K562 (cell line): ENCODE data around the gene KXD1. TPM values are rescaled to one million over a fixed set of nuclear protein-coding genes. Genes with fewer than 3 reads are reported as not detected.

ENCODE experiments used
- ATAC-seq: fragments of 200-7000 bp; cut with Tn5 transposase; 3 replicates; pipeline ENCODE4 v1.9.1; 2020; ENCODE audit warnings: moderate library complexity
- BruUV-seq: library from RNA; stranded (reverse); fragments of 400-500 nt; replicated peaks from 2 replicates; lab custom pipeline; 2021; lab: Mats Ljungman, UMichigan
- CTCF ChIA-PET: fragments of 300-600 bp; formaldehyde crosslinking; extraction: SDS; loops from one replicate; lab custom pipeline; 2021; ENCODE audit warnings: low intra/inter-chr PET ratio; lab: Yijun Ruan, JAX
- POLR2A ChIA-PET: fragments of 300-600, 350-650 bp; sonication (Branson Sonifier 250); formaldehyde crosslinking; extraction: SDS; loops from one replicate; lab custom pipeline; 2021; ENCODE audit warnings: antibody characterized with exemption, inconsistent platforms; lab: Yijun Ruan, JAX
- DNase-seq, 4 experiments: peaks; one replicate each; pipeline versions ENCODE4 v3.0.0 to v3.0.0-alpha.2; 2011 to 2018; ENCODE audit warnings: low spot score in 3 of 4, mixed read lengths in 3 of 4; ENCODE audit errors: extremely low read depth in 1 of 4
- FAIRE-seq: peaks from 2 replicates; lab custom pipeline; 2011; peaks lifted over from hg19 to GRCh38; lab: Jason Lieb, UNC
- H2AFZ ChIP-seq: 2 replicates; pipeline ENCODE4 v1.6.0; 2011; ENCODE audit warnings: low read depth, low read length, control low read depth, inconsistent platforms
- H3K27ac ChIP-seq: fragments of 200-600 bp; 3 replicates; pipeline ENCODE4 v1.8.0; 2011; ENCODE audit warnings: low read depth, mild to moderate bottlenecking, control low read depth, inconsistent platforms, low read length, moderate library complexity, mixed read lengths; ENCODE audit errors: extremely low read depth
- H3K27me3 ChIP-seq, 2 experiments: fragments of 300-600 bp in 1 of 2; 2 replicates in 1 of 2; 3 replicates in 1 of 2; pipeline versions ENCODE4 v1.6.0 to v1.8.0; 2011; ENCODE audit warnings: inconsistent platforms in 2 of 2, low read length in 2 of 2, mild to moderate bottlenecking in 1 of 2, mixed read lengths in 1 of 2, moderate library complexity in 1 of 2; ENCODE audit not compliant: control insufficient read depth in 2 of 2, insufficient read depth in 2 of 2
- H3K36me3 ChIP-seq: fragments of 300-600 bp; 3 replicates; pipeline ENCODE4 v1.8.0; 2011; ENCODE audit warnings: mild to moderate bottlenecking, low read length, inconsistent platforms; ENCODE audit not compliant: control insufficient read depth, insufficient read depth
- H3K4me1 ChIP-seq, 2 experiments: fragments of 200-600 bp in 1 of 2; replicated peaks in 1 of 2; 2 replicates in 1 of 2; 3 replicates in 1 of 2; pipeline versions ENCODE4 v1.5.1 to v1.8.0; 2011; ENCODE audit warnings: inconsistent platforms in 2 of 2, low read length in 2 of 2, mild to moderate bottlenecking in 1 of 2, mixed read lengths in 1 of 2, moderate library complexity in 1 of 2; ENCODE audit not compliant: control insufficient read depth in 2 of 2, insufficient read depth in 2 of 2
- H3K4me2 ChIP-seq: 2 replicates; pipeline ENCODE4 v1.6.1; 2011; ENCODE audit warnings: low read length, control low read depth, inconsistent platforms, mixed read lengths; ENCODE audit not compliant: insufficient read depth
- H3K4me3 ChIP-seq: fragments of 200-600 bp; sonication (generic), shearing (Covaris generic); 2 replicates; pipeline ENCODE4 v1.5.1; 2016; ENCODE audit warnings: control low read depth, inconsistent platforms
- H3K79me2 ChIP-seq: fragments of 200-600 bp; 3 replicates; pipeline ENCODE4 v1.8.0; 2011; ENCODE audit warnings: low read length, inconsistent platforms; ENCODE audit not compliant: control insufficient read depth, insufficient read depth
- H3K9ac ChIP-seq, 2 experiments: 2 replicates each; pipeline versions ENCODE4 v1.6.0 to v1.6.1; 2011; ENCODE audit warnings: low read depth in 2 of 2, low read length in 2 of 2, control low read depth in 1 of 2, inconsistent platforms in 1 of 2, mild to moderate bottlenecking in 1 of 2, mixed read lengths in 1 of 2; ENCODE audit not compliant: insufficient read depth in 1 of 2
- H3K9me1 ChIP-seq: one replicate; pipeline ENCODE4 v1.6.0; 2011; ENCODE audit warnings: inconsistent platforms, mild to moderate bottlenecking, low read length, moderate library complexity; ENCODE audit not compliant: control insufficient read depth, insufficient read depth
- H3K9me3 ChIP-seq: replicated peaks from 2 replicates; pipeline ENCODE4 v1.5.1; 2011; ENCODE audit warnings: low read depth, low read length, inconsistent platforms; ENCODE audit not compliant: control insufficient read depth, insufficient read depth
- H4K20me1 ChIP-seq: replicated peaks from 2 replicates; pipeline ENCODE4 v1.6.1; 2011; ENCODE audit warnings: low read length, inconsistent platforms, mixed read lengths; ENCODE audit not compliant: control insufficient read depth, insufficient read depth
- ADNP ChIP-seq: fragments of 200-800 bp; sonication (Bioruptor generic); IDR thresholded peaks from 2 replicates; pipeline ENCODE4 v1.6.1; 2016; ENCODE audit warnings: missing genetic modification characterization, missing compliant biosample characterization
- ATF1 ChIP-seq, 2 experiments: fragments of 450-650 bp in 1 of 2; IDR thresholded peaks; 2 replicates each; pipeline ENCODE4 v1.6.1; 2016; ENCODE audit warnings: missing compliant biosample characterization in 1 of 2, missing genetic modification characterization in 1 of 2
- ATF7 ChIP-seq: fragments of 450-650 bp; IDR thresholded peaks from 2 replicates; pipeline ENCODE4 v1.7.1; 2014; ENCODE audit warnings: mild to moderate bottlenecking, moderate library complexity
- CREM ChIP-seq: IDR thresholded peaks from 2 replicates; pipeline ENCODE4 v1.6.1; 2014; ENCODE audit warnings: antibody characterized with exemption, low read depth
- GABPB2 ChIP-seq: fragments of 250-450 bp; sonication (Bioruptor Pico); conservative IDR thresholded peaks from 2 replicates; pipeline ENCODE4 v1.5.1; 2021; ENCODE audit warnings: mild to moderate bottlenecking
- HDGF ChIP-seq: fragments of 450-650 bp; IDR thresholded peaks from 2 replicates; pipeline ENCODE4 v1.6.1; 2016
- MTA3 ChIP-seq: fragments of 450-650 bp; formaldehyde crosslinking; IDR thresholded peaks from 2 replicates; pipeline ENCODE4 v1.6.1; 2017; ENCODE audit warnings: mild to moderate bottlenecking, borderline replicate concordance
- PPARD ChIP-seq: fragments of 250-450 bp; sonication (Bioruptor Pico); IDR thresholded peaks from 2 replicates; pipeline ENCODE4 v1.8.0; 2022; ENCODE audit warnings: inconsistent platforms, mild to moderate bottlenecking, moderate library complexity
- RBM34 ChIP-seq: fragments of 200-400 bp; formaldehyde crosslinking; IDR thresholded peaks from 2 replicates; pipeline ENCODE4 v1.6.1; 2018; ENCODE audit warnings: low read length, borderline replicate concordance; ENCODE audit not compliant: insufficient read depth
- SRSF1 ChIP-seq: fragments of 200-400 bp; formaldehyde crosslinking; IDR thresholded peaks from 2 replicates; pipeline ENCODE4 v1.6.1; 2017; ENCODE audit warnings: mild to moderate bottlenecking, low read depth, low read length, moderate library complexity
- ZNF778 ChIP-seq: fragments of 450-650 bp; formaldehyde crosslinking; IDR thresholded peaks from 2 replicates; pipeline ENCODE4 v1.4.0; 2020; ENCODE audit warnings: mild to moderate bottlenecking, moderate library complexity
- WGBS: fragments of 100-300 bp; shearing (Covaris generic); methylation state at CpG from one replicate; pipeline ENCODE4 v1.1.6; 2016; ENCODE audit warnings: low coverage, mixed read lengths; ENCODE audit not compliant: insufficient coverage; ENCODE audit errors: missing lambda C conversion rate; 5-methylcytosine and 5-hydroxymethylcytosine counted together
- in situ Hi-C: fragments of 300-500 bp; cut with MboI; formaldehyde crosslinking; loops from 4 replicates; pipeline ENCODE4 v1.15.0; 2018; ENCODE audit warnings: inconsistent platforms, mixed read lengths
- intact Hi-C: fragments of 100-400 bp; cut with micrococcal nuclease; formaldehyde crosslinking; loops from 2 replicates; pipeline ENCODE4 v1.14.2; 2022
- polyA plus RNA-seq, 8 experiments: library from polyadenylated mRNA; depleted of rRNA in 4 of 8; stranded (reverse) in 5 of 8; unstranded in 3 of 8; fragments of >200 nt; fragmentation: Nextera tagmentation in 2 of 8; fragmentation: Illumina TruSeq in 1 of 8; extraction: Ambion mirVana in 2 of 8; extraction: Trizol in 1 of 8; gene quantifications; 2 replicates each; pipeline versions ENCODE4 v1.2.1 to v1.2.3, GENCODE V29; 2011 to 2014; ENCODE audit warnings: inconsistent platforms in 1 of 8, missing spikeins in 1 of 8
- total RNA-seq, 7 experiments: library from RNA; depleted of rRNA in 6 of 7; stranded (reverse); fragments of >200 nt in 6 of 7; fragmentation: Illumina TruSeq in 2 of 7; extraction: Trizol in 2 of 7; gene quantifications; 2 replicates each; pipeline versions ENCODE4 v1.2.1 to v1.2.3, GENCODE V29; 2011 to 2021; ENCODE audit warnings: low replicate concordance in 1 of 7
- TF ChIP-seq, protein P1 (sequence below), 2 experiments: fragments of 450-650 bp; IDR thresholded peaks; 2 replicates each; pipeline ENCODE4 v1.6.1; 2016
- TF ChIP-seq, protein P2 (sequence below), 2 experiments: fragments of 450-650 bp in 1 of 2; sonication (generic) in 1 of 2; formaldehyde crosslinking in 1 of 2; IDR thresholded peaks in 1 of 2; conservative IDR thresholded peaks in 1 of 2; 2 replicates each; pipeline versions ENCODE4 v1.6.1 to v1.8.1; 2016 to 2023; ENCODE audit warnings: mild to moderate bottlenecking in 2 of 2, moderate library complexity in 2 of 2, inconsistent platforms in 1 of 2, missing genetic modification reagents in 1 of 2
- TF ChIP-seq, protein P3 (sequence below): fragments of 450-650 bp; conservative IDR thresholded peaks from 2 replicates; pipeline ENCODE4 v1.6.1; 2016; ENCODE audit warnings: missing genetic modification characterization, low read depth, mild to moderate bottlenecking, missing compliant biosample characterization, moderate library complexity
- TF ChIP-seq, protein P4 (sequence below): fragments of 250-450 bp; sonication (Bioruptor Pico); IDR thresholded peaks from 2 replicates; pipeline ENCODE4 v1.5.0; 2021; ENCODE audit warnings: mild to moderate bottlenecking, borderline replicate concordance

The KXD1 gene
- total and polyA plus RNA-seq, 9 of the 15 experiments (the other 6 are each of a cell fraction or from before 2014, with no cell fraction given): 21.9 to 210 (median 118) TPM

DNA sequence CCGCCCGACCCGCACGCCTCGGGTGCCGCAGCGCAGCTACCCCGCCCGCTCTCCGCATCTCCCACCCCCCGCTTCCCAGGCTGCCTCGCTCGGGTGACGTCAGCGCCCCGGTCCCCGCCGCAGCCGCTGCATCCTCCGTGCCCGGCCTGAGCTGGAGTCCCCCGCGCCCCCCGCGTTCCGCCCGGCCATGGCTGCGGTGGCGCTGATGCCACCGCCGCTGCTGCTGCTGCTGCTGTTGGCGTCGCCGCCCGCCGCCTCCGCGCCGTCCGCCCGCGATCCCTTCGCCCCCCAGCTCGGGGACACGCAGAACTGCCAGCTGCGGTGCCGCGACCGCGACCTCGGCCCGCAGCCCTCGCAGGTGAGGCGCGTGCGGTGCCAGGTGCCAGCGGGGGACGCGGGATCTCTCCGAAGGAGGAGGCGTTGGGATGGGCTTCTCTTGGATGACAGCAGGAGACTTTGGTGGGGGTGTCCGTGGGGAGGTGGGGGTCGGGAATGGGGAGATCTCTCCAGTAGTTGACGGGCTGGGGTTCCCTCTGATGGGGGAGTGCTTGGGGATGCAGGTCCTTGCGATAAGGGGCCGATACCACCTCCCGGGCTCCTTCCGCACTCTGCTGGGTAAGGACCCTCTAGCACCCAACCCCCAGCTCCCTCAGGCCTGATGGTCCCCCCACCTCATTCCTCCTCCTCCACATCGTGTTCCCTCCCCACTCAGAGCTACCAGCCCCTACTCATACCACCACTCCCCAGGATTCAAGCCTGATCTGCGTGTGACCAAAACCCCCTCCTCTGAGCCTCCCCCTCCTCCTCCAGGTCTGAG, 55.3 kb downstream of the KXD1 start, which contains the start of gene TMEM59L:
Gene TMEM59L, plus strand, starts transcription at position 99 of the 817 bp plus-strand sequence. Its CDS starts 89 bp downstream, at position 188.
- no peak within 1 kb of the TSS for H3K4me3 ChIP-seq
- CTCF ChIA-PET: no interaction called here
- H3K4me2 ChIP-seq: peak within 1 kb of the TSS; percentile 23; the same call in 1 of the 2 replicates
- peaks cover 45 to 78% of the 10 kb centered on the region in 2 experiments for H3K27me3 ChIP-seq
- no peaks in the 10 kb centered on the region for H3K9me3 ChIP-seq
- H4K20me1 ChIP-seq: peaks cover 23% of the 10 kb centered on the region
- DNase-seq: peak in 2 of 4 experiments; percentile 64 to 67
- intact Hi-C loops (no loop called here), in situ Hi-C loops (no loop called here)
- BruUV-seq: no TSS peak
- POLR2A ChIA-PET: interaction anchor here (0.5 to 1.2 kb wide), 2 partner anchors 11 to 19 kb away, joined by 3 read pairs; no protein-coding TSS in a partner anchor
- H3K4me1 ChIP-seq: peaks cover 0 to 41% of the 10 kb centered on the region in 2 experiments; a peak in 2 of 5 replicates
- no peak for FAIRE-seq
- H2AFZ ChIP-seq: no peak within 1 kb of the TSS
- H3K79me2 ChIP-seq: no peaks in the 10 kb centered on the region
- WGBS: 4% methylated on average over 29 of the region's 70 CpGs
- 0 out of 4 replicates have a peak within 1 kb of the TSS, but pooled peaks of 1 of the 2 experiments have one; percentile 6 for H3K9ac ChIP-seq
- H3K9me1 ChIP-seq: no peaks in the 10 kb centered on the region
- no peaks in the 10 kb centered on the region for H3K36me3 ChIP-seq
- no peak within 1 kb of the TSS for H3K27ac ChIP-seq
- no peak; the same call in 1 of the 3 replicates for ATAC-seq
- TF ChIP-seq ATF7 (peak; percentile 39; the same call in 1 of the 2 replicates), CREM (peak; percentile 57; the same call in 1 of the 2 replicates), MTA3 (no peak), HDGF (no peak), PPARD (no peak), ZNF778 (CRISPR knock-in tag) (no peak), RBM34 (no peak), ATF1 (CRISPR knock-in tag; IDR thresholded peaks at IDR 0.05) (no peak), ATF1 (tag; IDR thresholded peaks at IDR 0.05) (peak; percentile 42; the same call in 1 of the 2 replicates), SRSF1 (no peak), ADNP (tag) (no peak), GABPB2 (CRISPR knock-in tag) (no peak)
- TF ChIP-seq, protein P1, sequence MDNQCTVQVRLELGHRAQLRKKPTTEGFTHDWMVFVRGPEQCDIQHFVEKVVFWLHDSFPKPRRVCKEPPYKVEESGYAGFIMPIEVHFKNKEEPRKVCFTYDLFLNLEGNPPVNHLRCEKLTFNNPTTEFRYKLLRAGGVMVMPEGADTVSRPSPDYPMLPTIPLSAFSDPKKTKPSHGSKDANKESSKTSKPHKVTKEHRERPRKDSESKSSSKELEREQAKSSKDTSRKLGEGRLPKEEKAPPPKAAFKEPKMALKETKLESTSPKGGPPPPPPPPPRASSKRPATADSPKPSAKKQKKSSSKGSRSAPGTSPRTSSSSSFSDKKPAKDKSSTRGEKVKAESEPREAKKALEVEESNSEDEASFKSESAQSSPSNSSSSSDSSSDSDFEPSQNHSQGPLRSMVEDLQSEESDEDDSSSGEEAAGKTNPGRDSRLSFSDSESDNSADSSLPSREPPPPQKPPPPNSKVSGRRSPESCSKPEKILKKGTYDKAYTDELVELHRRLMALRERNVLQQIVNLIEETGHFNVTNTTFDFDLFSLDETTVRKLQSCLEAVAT (IDR thresholded peaks at IDR 0.05): no peak
- TF ChIP-seq, protein P2, sequence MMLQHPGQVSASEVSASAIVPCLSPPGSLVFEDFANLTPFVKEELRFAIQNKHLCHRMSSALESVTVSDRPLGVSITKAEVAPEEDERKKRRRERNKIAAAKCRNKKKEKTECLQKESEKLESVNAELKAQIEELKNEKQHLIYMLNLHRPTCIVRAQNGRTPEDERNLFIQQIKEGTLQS (IDR thresholded peaks at IDR 0.05): peak; percentile 48; the same call in 1 of the 2 replicates
- TF ChIP-seq, protein P2 (CRISPR knock-in tag; conservative IDR thresholded peaks at IDR 0.05): no peak
- TF ChIP-seq, protein P3, sequence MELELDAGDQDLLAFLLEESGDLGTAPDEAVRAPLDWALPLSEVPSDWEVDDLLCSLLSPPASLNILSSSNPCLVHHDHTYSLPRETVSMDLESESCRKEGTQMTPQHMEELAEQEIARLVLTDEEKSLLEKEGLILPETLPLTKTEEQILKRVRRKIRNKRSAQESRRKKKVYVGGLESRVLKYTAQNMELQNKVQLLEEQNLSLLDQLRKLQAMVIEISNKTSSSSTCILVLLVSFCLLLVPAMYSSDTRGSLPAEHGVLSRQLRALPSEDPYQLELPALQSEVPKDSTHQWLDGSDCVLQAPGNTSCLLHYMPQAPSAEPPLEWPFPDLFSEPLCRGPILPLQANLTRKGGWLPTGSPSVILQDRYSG: no peak
- TF ChIP-seq, protein P4, sequence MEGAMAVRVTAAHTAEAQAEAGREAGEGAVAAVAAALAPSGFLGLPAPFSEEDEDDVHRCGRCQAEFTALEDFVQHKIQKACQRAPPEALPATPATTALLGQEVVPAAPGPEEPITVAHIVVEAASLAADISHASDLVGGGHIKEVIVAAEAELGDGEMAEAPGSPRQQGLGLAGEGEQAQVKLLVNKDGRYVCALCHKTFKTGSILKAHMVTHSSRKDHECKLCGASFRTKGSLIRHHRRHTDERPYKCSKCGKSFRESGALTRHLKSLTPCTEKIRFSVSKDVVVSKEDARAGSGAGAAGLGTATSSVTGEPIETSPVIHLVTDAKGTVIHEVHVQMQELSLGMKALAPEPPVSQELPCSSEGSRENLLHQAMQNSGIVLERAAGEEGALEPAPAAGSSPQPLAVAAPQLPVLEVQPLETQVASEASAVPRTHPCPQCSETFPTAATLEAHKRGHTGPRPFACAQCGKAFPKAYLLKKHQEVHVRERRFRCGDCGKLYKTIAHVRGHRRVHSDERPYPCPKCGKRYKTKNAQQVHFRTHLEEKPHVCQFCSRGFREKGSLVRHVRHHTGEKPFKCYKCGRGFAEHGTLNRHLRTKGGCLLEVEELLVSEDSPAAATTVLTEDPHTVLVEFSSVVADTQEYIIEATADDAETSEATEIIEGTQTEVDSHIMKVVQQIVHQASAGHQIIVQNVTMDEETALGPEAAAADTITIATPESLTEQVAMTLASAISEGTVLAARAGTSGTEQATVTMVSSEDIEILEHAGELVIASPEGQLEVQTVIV: no peak
